ENCODE data around the gene KAZN. TPM values are rescaled to one million over a fixed set of nuclear protein-coding genes. Genes with fewer than 3 reads are reported as not detected.

The KAZN gene
- total RNA-seq, 1 experiment from 2014 or later, result 15.6 TPM

DNA sequence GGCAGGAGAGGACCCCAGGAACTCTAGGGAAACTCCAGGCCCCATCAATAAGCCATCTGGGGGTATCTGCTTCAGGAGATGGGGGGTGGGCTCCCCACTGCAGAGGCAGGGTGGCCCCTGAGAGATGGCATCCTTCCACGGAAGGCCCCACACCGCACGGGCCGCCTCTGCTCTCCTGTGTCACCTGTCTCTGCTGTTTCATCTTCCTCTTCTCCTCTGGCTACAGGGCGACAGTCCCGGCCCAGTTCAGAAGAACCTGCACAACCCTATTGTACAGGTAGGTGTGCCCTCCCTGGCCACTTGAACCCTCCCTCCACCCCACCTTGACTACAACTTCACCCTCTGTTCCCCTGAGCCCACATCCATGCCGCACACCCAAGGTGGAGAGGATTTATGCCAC is 464.9 kb downstream of the KAZN start:
- intact Hi-C loops (cut with micrococcal nuclease; ENCODE audit: unreplicated experiment), result no loop called here
- DNase-seq, result no peak
- no peaks in the 10 kb centered on the region for H4K20me1 ChIP-seq (ENCODE audit: insufficient read depth)
- no peaks in the 10 kb centered on the region for H3K27me3 ChIP-seq (ENCODE audit: insufficient read depth, low read depth)
- H3K27ac ChIP-seq, result no peak overlapping the region
- H3F3A ChIP-seq (ENCODE audit: insufficient read depth, low read depth), result no peaks in the 10 kb centered on the region
- no peaks in the 10 kb centered on the region for H3K9me2 ChIP-seq (ENCODE audit: insufficient read depth)
- H3K79me2 ChIP-seq (ENCODE audit: low read depth), result no peaks in the 10 kb centered on the region
- CTCF ChIA-PET, result no interaction called here
- no peaks in the 10 kb centered on the region for H3K36me3 ChIP-seq (ENCODE audit: low read depth)
- POLR2A ChIA-PET (ENCODE audit: unreplicated experiment), result no interaction called here
- no peaks in the 10 kb centered on the region for H3K4me1 ChIP-seq (replicated peaks; ENCODE audit: insufficient read depth)
- BruUV-seq (replicated peaks), result no TSS peak
- H3K4me3 ChIP-seq, result no peak overlapping the region
- TF ChIP-seq, protein P1, sequence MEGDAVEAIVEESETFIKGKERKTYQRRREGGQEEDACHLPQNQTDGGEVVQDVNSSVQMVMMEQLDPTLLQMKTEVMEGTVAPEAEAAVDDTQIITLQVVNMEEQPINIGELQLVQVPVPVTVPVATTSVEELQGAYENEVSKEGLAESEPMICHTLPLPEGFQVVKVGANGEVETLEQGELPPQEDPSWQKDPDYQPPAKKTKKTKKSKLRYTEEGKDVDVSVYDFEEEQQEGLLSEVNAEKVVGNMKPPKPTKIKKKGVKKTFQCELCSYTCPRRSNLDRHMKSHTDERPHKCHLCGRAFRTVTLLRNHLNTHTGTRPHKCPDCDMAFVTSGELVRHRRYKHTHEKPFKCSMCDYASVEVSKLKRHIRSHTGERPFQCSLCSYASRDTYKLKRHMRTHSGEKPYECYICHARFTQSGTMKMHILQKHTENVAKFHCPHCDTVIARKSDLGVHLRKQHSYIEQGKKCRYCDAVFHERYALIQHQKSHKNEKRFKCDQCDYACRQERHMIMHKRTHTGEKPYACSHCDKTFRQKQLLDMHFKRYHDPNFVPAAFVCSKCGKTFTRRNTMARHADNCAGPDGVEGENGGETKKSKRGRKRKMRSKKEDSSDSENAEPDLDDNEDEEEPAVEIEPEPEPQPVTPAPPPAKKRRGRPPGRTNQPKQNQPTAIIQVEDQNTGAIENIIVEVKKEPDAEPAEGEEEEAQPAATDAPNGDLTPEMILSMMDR (conservative IDR thresholded peaks at IDR 0.05), result no peak
- TF ChIP-seq EZH2 (IDR thresholded peaks at IDR 0.05; ENCODE audit: low read depth), result no peak
- H3K9me3 ChIP-seq (ENCODE audit: insufficient read depth, low read depth), result no peaks in the 10 kb centered on the region
- no peak overlapping the region for H3K4me2 ChIP-seq
- no peak overlapping the region for H2AFZ ChIP-seq

DNA sequence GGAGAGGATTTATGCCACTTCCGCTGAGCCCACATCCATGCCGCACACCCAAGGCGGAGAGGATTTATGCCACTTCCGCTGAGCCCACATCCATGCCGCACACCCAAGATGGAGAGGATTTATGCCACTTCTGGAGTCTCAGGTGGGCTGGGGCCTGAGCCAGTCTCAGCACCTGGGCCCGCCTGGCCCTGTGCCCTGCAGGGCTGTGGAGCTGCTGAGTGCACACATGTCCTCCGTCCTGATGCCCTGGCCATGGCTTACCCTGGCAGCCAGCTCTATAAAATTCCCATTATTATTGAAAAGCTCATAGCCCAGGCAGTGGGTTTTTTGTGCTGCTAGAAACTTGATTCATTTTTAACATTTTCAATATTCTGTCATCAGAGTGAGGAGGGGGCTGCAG is 465.3 kb downstream of the KAZN start:
- Histone ChIP-seq H3K9me2 (ENCODE audit: insufficient read depth) (no peaks in the 10 kb centered on the region), H4K20me1 (ENCODE audit: insufficient read depth) (no peaks in the 10 kb centered on the region), H3F3A (ENCODE audit: insufficient read depth, low read depth) (no peaks in the 10 kb centered on the region), H3K27me3 (ENCODE audit: insufficient read depth, low read depth) (no peaks in the 10 kb centered on the region), H3K79me2 (ENCODE audit: low read depth) (no peaks in the 10 kb centered on the region), H3K36me3 (ENCODE audit: low read depth) (no peaks in the 10 kb centered on the region), H3K27ac (no peak overlapping the region), H3K4me3 (no peak overlapping the region), H3K4me1 (replicated peaks; ENCODE audit: insufficient read depth) (no peaks in the 10 kb centered on the region), H3K9me3 (ENCODE audit: insufficient read depth, low read depth) (no peaks in the 10 kb centered on the region), H3K4me2 (no peak overlapping the region), H2AFZ (no peak overlapping the region)
- ChIA-PET CTCF (no interaction called here), POLR2A (ENCODE audit: unreplicated experiment) (no interaction called here)
- BruUV-seq (replicated peaks), result no TSS peak
- TF ChIP-seq EZH2 (IDR thresholded peaks at IDR 0.05; ENCODE audit: low read depth), result no peak
- TF ChIP-seq, protein P1 (conservative IDR thresholded peaks at IDR 0.05), result no peak
- no peak for DNase-seq
- intact Hi-C loops (cut with micrococcal nuclease; ENCODE audit: unreplicated experiment), result no loop called here

DNA sequence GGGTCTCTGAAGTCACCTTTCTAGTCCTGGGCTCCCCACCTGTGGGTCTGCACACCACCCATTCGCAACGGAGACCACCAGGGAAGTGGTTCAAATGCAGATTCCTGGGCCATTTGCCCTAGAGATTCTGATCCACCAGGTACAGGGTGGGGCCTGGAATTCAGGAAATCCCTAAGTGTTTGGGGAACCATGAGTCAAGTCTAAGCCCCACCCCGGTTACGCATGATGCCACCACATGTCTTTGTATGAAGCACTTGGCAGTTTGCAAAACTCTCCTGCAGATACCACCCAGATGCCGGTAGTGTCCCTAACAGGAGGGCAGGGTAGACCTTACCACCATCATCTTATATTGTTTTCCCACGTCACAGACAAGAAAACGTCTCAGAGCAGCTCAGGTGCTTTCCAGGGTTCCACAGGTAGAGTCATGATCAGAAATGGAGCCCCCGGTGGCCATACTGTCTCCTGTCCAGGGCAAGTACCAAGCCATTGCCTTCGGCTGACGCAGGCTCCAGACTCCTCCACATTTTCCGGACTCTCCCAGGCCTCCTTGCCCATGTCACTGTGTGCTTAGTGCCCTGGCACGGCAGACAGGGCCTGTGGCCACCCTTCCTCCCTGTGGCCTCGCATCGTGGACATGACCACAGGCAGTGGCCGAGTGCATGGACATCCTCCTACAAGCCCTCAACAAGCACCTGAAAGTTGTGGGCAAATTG is 465.9 kb downstream of the KAZN start:
- H3K4me2 ChIP-seq, result no peak overlapping the region
- ChIA-PET POLR2A (ENCODE audit: unreplicated experiment) (no interaction called here), CTCF (no interaction called here)
- DNase-seq, result no peak
- intact Hi-C loops (cut with micrococcal nuclease; ENCODE audit: unreplicated experiment), result no loop called here
- H3K9me2 ChIP-seq (ENCODE audit: insufficient read depth), result no peaks in the 10 kb centered on the region
- no peaks in the 10 kb centered on the region for H4K20me1 ChIP-seq (ENCODE audit: insufficient read depth)
- no peak overlapping the region for H2AFZ ChIP-seq
- no TSS peak for BruUV-seq (replicated peaks)
- H3K36me3 ChIP-seq (ENCODE audit: low read depth), result no peaks in the 10 kb centered on the region
- no peaks in the 10 kb centered on the region for H3K27me3 ChIP-seq (ENCODE audit: insufficient read depth, low read depth)
- no peak overlapping the region for H3K4me3 ChIP-seq
- no peaks in the 10 kb centered on the region for H3K4me1 ChIP-seq (replicated peaks; ENCODE audit: insufficient read depth)
- TF ChIP-seq, protein P1 (conservative IDR thresholded peaks at IDR 0.05), result no peak
- no peak for TF ChIP-seq EZH2 (IDR thresholded peaks at IDR 0.05; ENCODE audit: low read depth)
- no peak overlapping the region for H3K27ac ChIP-seq
- H3K79me2 ChIP-seq (ENCODE audit: low read depth), result no peaks in the 10 kb centered on the region
- H3K9me3 ChIP-seq (ENCODE audit: insufficient read depth, low read depth), result no peaks in the 10 kb centered on the region
- no peaks in the 10 kb centered on the region for H3F3A ChIP-seq (ENCODE audit: insufficient read depth, low read depth)
